H9 (cell line): ENCODE measurements around the gene PCSK2. TPM values are rescaled to one million over a fixed set of nuclear protein-coding genes. Genes with fewer than 3 reads are reported as not detected.

ENCODE experiments used
- DNase-seq: peaks from one replicate; pipeline ENCODE4 v3.0.0-alpha.2; 2017
- H2AFZ ChIP-seq: one replicate; pipeline ENCODE4 v1.6.1; 2013; ENCODE audit warnings: mild to moderate bottlenecking, low read length, control low read depth, moderate library complexity
- H2AK5ac ChIP-seq: 2 replicates; pipeline ENCODE4 v1.6.1; 2013; ENCODE audit warnings: low read length, control low read depth, mixed read lengths; ENCODE audit not compliant: insufficient read length
- H2BK120ac ChIP-seq: one replicate; pipeline ENCODE4 v1.6.1; 2013; ENCODE audit warnings: low read depth, mild to moderate bottlenecking, low read length, control low read depth, inconsistent platforms; ENCODE audit not compliant: poor library complexity, severe bottlenecking
- H2BK12ac ChIP-seq: 2 replicates; pipeline ENCODE4 v1.6.1; 2013; ENCODE audit warnings: low read length, control low read depth, mixed read lengths, low read depth; ENCODE audit not compliant: insufficient read length
- H2BK15ac ChIP-seq: 2 replicates; pipeline ENCODE4 v1.6.1; 2013; ENCODE audit warnings: low read depth, low read length, control low read depth
- H2BK20ac ChIP-seq: one replicate; pipeline ENCODE4 v1.6.1; 2013; ENCODE audit warnings: low read depth, mild to moderate bottlenecking, low read length, control low read depth, inconsistent platforms; ENCODE audit not compliant: poor library complexity, severe bottlenecking
- H2BK5ac ChIP-seq: 2 replicates; pipeline ENCODE4 v1.6.1; 2013; ENCODE audit warnings: low read length, control low read depth, mixed read lengths; ENCODE audit not compliant: insufficient read length
- H3K14ac ChIP-seq: 2 replicates; pipeline ENCODE4 v1.6.1; 2013; ENCODE audit warnings: low read length, control low read depth; ENCODE audit not compliant: insufficient read depth
- H3K18ac ChIP-seq: 2 replicates; pipeline ENCODE4 v1.6.1; 2013; ENCODE audit warnings: low read depth, mild to moderate bottlenecking, mixed read lengths, low read length, control low read depth; ENCODE audit not compliant: insufficient read length
- H3K23ac ChIP-seq: 2 replicates; pipeline ENCODE4 v1.6.1; 2013; ENCODE audit warnings: low read length, control low read depth, mixed read lengths, low read depth; ENCODE audit not compliant: insufficient read length
- H3K23me2 ChIP-seq: 2 replicates; pipeline ENCODE4 v1.6.1; 2013; ENCODE audit warnings: low read depth, mild to moderate bottlenecking, mixed read lengths, low read length, control low read depth; ENCODE audit not compliant: insufficient read length, poor library complexity, severe bottlenecking
- H3K27ac ChIP-seq: 2 replicates; pipeline ENCODE4 v1.5.1; 2013; ENCODE audit warnings: low read length, control low read depth, mixed read lengths, low read depth; ENCODE audit not compliant: insufficient read length
- H3K27me3 ChIP-seq: 2 replicates; pipeline ENCODE4 v1.6.1; 2013; ENCODE audit warnings: low read length, control low read depth, inconsistent platforms; ENCODE audit not compliant: insufficient read depth
- H3K4ac ChIP-seq: 2 replicates; pipeline ENCODE4 v1.6.1; 2013; ENCODE audit warnings: low read depth, mild to moderate bottlenecking, control low read depth, inconsistent platforms, low read length, moderate library complexity
- H3K4me1 ChIP-seq: 2 replicates; pipeline ENCODE4 v1.6.1; 2013; ENCODE audit warnings: low read length, control low read depth, inconsistent platforms; ENCODE audit not compliant: insufficient read depth
- H3K4me2 ChIP-seq: 2 replicates; pipeline ENCODE4 v1.6.1; 2013; ENCODE audit warnings: low read length, control low read depth, mixed read lengths; ENCODE audit not compliant: insufficient read length, insufficient read depth
- H3K56ac ChIP-seq: 2 replicates; pipeline ENCODE4 v1.6.1; 2013; ENCODE audit warnings: low read depth, mild to moderate bottlenecking, mixed read lengths, low read length, control low read depth; ENCODE audit not compliant: insufficient read length
- H3K79me1 ChIP-seq: 2 replicates; pipeline ENCODE4 v1.6.1; 2013; ENCODE audit warnings: low read depth, mild to moderate bottlenecking, moderate library complexity, low read length, control low read depth, inconsistent platforms; ENCODE audit not compliant: insufficient read depth, poor library complexity, severe bottlenecking
- H3K79me2 ChIP-seq: 2 replicates; pipeline ENCODE4 v1.6.1; 2013; ENCODE audit warnings: low read length, control low read depth, inconsistent platforms; ENCODE audit not compliant: insufficient read depth
- H3K9ac ChIP-seq: 2 replicates; pipeline ENCODE4 v1.6.1; 2013; ENCODE audit warnings: low read length, control low read depth, mixed read lengths; ENCODE audit not compliant: insufficient read length; ENCODE audit errors: extremely low read depth
- H3K9me3 ChIP-seq: one replicate; pipeline ENCODE4 v1.6.1; 2013; ENCODE audit warnings: low read depth, low read length, inconsistent platforms; ENCODE audit not compliant: control insufficient read depth
- H3T11ph ChIP-seq: one replicate; pipeline ENCODE4 v1.6.1; 2013; ENCODE audit warnings: mild to moderate bottlenecking, low read length, control low read depth, inconsistent platforms
- H4K20me1 ChIP-seq: one replicate; pipeline ENCODE4 v1.6.1; 2013; ENCODE audit not compliant: control insufficient read depth, insufficient read length, insufficient read depth
- H4K5ac ChIP-seq: 2 replicates; pipeline ENCODE4 v1.6.1; 2013; ENCODE audit warnings: low read depth, mild to moderate bottlenecking, mixed read lengths, low read length, control low read depth; ENCODE audit not compliant: insufficient read length
- H4K8ac ChIP-seq: replicated peaks from 2 replicates; pipeline ENCODE4 v1.6.1; 2013; ENCODE audit warnings: low read length, control low read depth, mixed read lengths, low read depth; ENCODE audit not compliant: insufficient read length
- H4K91ac ChIP-seq: 2 replicates; pipeline ENCODE4 v1.6.1; 2013; ENCODE audit warnings: low read depth, mild to moderate bottlenecking, moderate library complexity, mixed read lengths, low read length, control low read depth; ENCODE audit not compliant: insufficient read length
- H3K27ac Mint-ChIP-seq, 3 experiments: 2 replicates in 2 of 3; 3 replicates in 1 of 3; pipeline ENCODE4 v1.8.0; 2020 to 2021; ENCODE audit warnings: mixed read lengths in 3 of 3, mild to moderate bottlenecking in 1 of 3, moderate library complexity in 1 of 3
- H3K27me3 Mint-ChIP-seq: 2 replicates; pipeline ENCODE4 v1.8.0; 2021; ENCODE audit warnings: low read depth, mild to moderate bottlenecking, moderate library complexity, mixed read lengths
- H3K36me3 Mint-ChIP-seq, 3 experiments: 2 replicates in 2 of 3; 3 replicates in 1 of 3; pipeline ENCODE4 v1.8.0; 2020 to 2021; ENCODE audit warnings: low read depth in 3 of 3, mixed read lengths in 3 of 3; ENCODE audit not compliant: insufficient read depth in 1 of 3
- H3K4me1 Mint-ChIP-seq, 2 experiments: 2 replicates each; pipeline ENCODE4 v1.8.0; 2020; ENCODE audit warnings: mixed read lengths in 2 of 2
- H3K4me3 Mint-ChIP-seq, 2 experiments: 2 replicates in 1 of 2; 3 replicates in 1 of 2; pipeline ENCODE4 v1.8.0; 2020 to 2021; ENCODE audit warnings: mild to moderate bottlenecking in 2 of 2, mixed read lengths in 2 of 2, moderate library complexity in 1 of 2
- H3K9me3 Mint-ChIP-seq, 2 experiments: 2 replicates in 1 of 2; 3 replicates in 1 of 2; pipeline ENCODE4 v1.8.0; 2020; ENCODE audit warnings: mild to moderate bottlenecking in 2 of 2, mixed read lengths in 2 of 2, moderate library complexity in 1 of 2
- WGBS: extraction: QIAGEN DNeasy Blood & Tissue Kit; methylation state at CpG from one replicate; pipeline ENCODE4 v1.1.7; 2013; ENCODE audit warnings: missing lambda C conversion rate, low lambda C conversion rate, mixed read lengths; ENCODE audit not compliant: insufficient read length; ENCODE audit errors: extremely low coverage; 5-methylcytosine and 5-hydroxymethylcytosine counted together
- total RNA-seq: library from RNA; stranded (reverse); gene quantifications from 2 replicates; pipeline ENCODE4 v1.2.1, GENCODE V29; 2021
- TF ChIP-seq, protein P1 (sequence below): fragments of 200-600 bp; sonication (generic); conservative IDR thresholded peaks from 3 replicates; pipeline ENCODE4 v1.8.0; 2021; ENCODE audit warnings: antibody characterized with exemption, mild to moderate bottlenecking

PCSK2 gene
- total RNA-seq, 1 experiment from 2014 or later, result 2.8 TPM

DNA sequence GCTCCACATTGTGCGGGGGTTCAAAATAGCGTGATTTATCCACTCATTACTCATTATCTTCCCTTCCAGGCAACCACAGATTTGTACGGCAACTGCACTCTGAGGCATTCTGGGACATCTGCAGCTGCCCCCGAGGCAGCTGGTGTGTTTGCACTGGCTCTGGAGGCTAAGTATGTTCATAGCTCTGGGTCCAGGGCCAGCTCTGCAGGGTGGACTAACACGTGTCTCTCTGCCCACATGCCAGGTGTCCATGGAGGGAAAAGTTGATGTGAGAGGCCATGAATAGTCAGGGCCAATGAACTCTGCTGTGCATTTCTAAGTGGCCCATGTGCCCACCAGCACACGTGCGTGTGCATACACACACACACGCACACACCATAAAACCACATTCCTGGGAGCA lies 229.4 kb downstream of the PCSK2 start:
- Mint-ChIP-seq H3K36me3 (no peaks in the 10 kb centered on the region), H3K4me1 (no peaks in the 10 kb centered on the region), H3K27ac (no peak overlapping the region), H3K4me3 (no peak overlapping the region), H3K27me3 (peaks cover 4% of the 10 kb centered on the region; the same call in 1 of the 2 replicates), H3K9me3 (no peaks in the 10 kb centered on the region)
- Histone ChIP-seq H3K79me2 (no peaks in the 10 kb centered on the region), H2AFZ (no peak overlapping the region), H3K9ac (no peak overlapping the region), H3K23me2 (no peaks in the 10 kb centered on the region), H3K79me1 (no peaks in the 10 kb centered on the region), H2BK15ac (no peak overlapping the region), H4K91ac (no peak overlapping the region), H3K9me3 (no peaks in the 10 kb centered on the region), H3K27me3 (no peaks in the 10 kb centered on the region), H3K23ac (no peak overlapping the region), H4K5ac (no peak overlapping the region), H3T11ph (no peak overlapping the region), H2AK5ac (no peak overlapping the region), H3K4me2 (no peak overlapping the region), H2BK20ac (no peak overlapping the region), H3K27ac (no peak overlapping the region), H3K4me1 (no peaks in the 10 kb centered on the region), H3K14ac (no peak overlapping the region), H2BK5ac (no peak overlapping the region), H4K20me1 (no peaks in the 10 kb centered on the region), H2BK12ac (no peak overlapping the region), H4K8ac (no peak overlapping the region), H2BK120ac (no peak overlapping the region), H3K4ac (no peak overlapping the region), H3K56ac (no peak overlapping the region), H3K18ac (no peak overlapping the region)
- TF ChIP-seq, protein P1, sequence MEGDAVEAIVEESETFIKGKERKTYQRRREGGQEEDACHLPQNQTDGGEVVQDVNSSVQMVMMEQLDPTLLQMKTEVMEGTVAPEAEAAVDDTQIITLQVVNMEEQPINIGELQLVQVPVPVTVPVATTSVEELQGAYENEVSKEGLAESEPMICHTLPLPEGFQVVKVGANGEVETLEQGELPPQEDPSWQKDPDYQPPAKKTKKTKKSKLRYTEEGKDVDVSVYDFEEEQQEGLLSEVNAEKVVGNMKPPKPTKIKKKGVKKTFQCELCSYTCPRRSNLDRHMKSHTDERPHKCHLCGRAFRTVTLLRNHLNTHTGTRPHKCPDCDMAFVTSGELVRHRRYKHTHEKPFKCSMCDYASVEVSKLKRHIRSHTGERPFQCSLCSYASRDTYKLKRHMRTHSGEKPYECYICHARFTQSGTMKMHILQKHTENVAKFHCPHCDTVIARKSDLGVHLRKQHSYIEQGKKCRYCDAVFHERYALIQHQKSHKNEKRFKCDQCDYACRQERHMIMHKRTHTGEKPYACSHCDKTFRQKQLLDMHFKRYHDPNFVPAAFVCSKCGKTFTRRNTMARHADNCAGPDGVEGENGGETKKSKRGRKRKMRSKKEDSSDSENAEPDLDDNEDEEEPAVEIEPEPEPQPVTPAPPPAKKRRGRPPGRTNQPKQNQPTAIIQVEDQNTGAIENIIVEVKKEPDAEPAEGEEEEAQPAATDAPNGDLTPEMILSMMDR, result no peak
- no peak for DNase-seq
- WGBS, result no CpG with 5 or more reads among the region's 8 CpGs
